HCT116 (cell line): ENCODE measurements around the gene TCFL5. TPM values are rescaled to one million over a fixed set of nuclear protein-coding genes. Genes with fewer than 3 reads are reported as not detected.

Experiments
- ATAC-seq: fragments of 200-7000 bp; cut with Tn5 transposase; 2 replicates; pipeline ENCODE4 v1.9.1; 2020; ENCODE audit warnings: mild to moderate bottlenecking, moderate library complexity
- BruUV-seq: library from RNA; stranded (reverse); fragments of 400-500 nt; replicated peaks from 2 replicates; lab custom pipeline; 2021; lab: Mats Ljungman, UMichigan
- CTCF ChIA-PET: fragments of 300-600 bp; sonication (Branson Sonifier 250); formaldehyde crosslinking; loops from one replicate; lab custom pipeline; 2021; ENCODE audit warnings: antibody characterized with exemption; lab: Charles Lee
- POLR2A ChIA-PET: fragments of 300-600, 350-600 bp; sonication (Branson Sonifier 250); formaldehyde crosslinking; loops from one replicate; lab custom pipeline; 2021; ENCODE audit warnings: antibody characterized with exemption; lab: Charles Lee
- RAD21 ChIA-PET, 2 experiments: fragments of 300-600 bp; sonication (Branson Sonifier 250); formaldehyde crosslinking; loops; one replicate each; lab custom pipeline; 2023; ENCODE audit warnings: low total read pairs in 2 of 2; ENCODE audit not compliant: uncharacterized antibody in 2 of 2, unreplicated experiment in 2 of 2, low non-redundant PET in 1 of 2; lab: Charles Lee
- DNase-seq: peaks from one replicate; pipeline ENCODE4 v3.0.0-alpha.2; 2010; ENCODE audit warnings: low read depth, low spot score
- H2AFZ ChIP-seq: fragments of 200-600 bp; shearing (Covaris generic), sonication (generic); 2 replicates; pipeline ENCODE4 v1.6.1; 2017; ENCODE audit warnings: low read depth, mixed run types, mixed read lengths, antibody characterized with exemption, low read length; ENCODE audit not compliant: poor library complexity, severe bottlenecking
- H3K27ac ChIP-seq: 2 replicates; pipeline ENCODE4 v1.5.1; 2012; ENCODE audit warnings: low read depth, low read length
- H3K27me3 ChIP-seq: fragments of 200-600 bp; sonication (generic); 2 replicates; pipeline ENCODE4 v1.6.1; 2016; ENCODE audit warnings: mixed run types, low read length, mixed read lengths; ENCODE audit not compliant: insufficient read depth
- H3K36me3 ChIP-seq, 2 experiments: fragments of 200-500 bp in 1 of 2; fragments of 200-600 bp in 1 of 2; sonication (Bioruptor generic) in 1 of 2; sonication (generic) in 1 of 2; 2 replicates each; pipeline versions ENCODE4 v1.5.1 to v1.6.1; 2014 to 2016; ENCODE audit warnings: low read length in 2 of 2, inconsistent platforms in 1 of 2, mixed read lengths in 1 of 2, mixed run types in 1 of 2; ENCODE audit not compliant: insufficient read depth in 2 of 2, control insufficient read depth in 1 of 2
- H3K4me1 ChIP-seq, 2 experiments: fragments of 200-600 bp in 1 of 2; sonication (generic) in 1 of 2; 2 replicates each; pipeline versions ENCODE4 v1.5.1 to v1.6.1; 2012 to 2017; ENCODE audit warnings: low read length in 2 of 2, inconsistent platforms in 1 of 2, mild to moderate bottlenecking in 1 of 2, mixed read lengths in 1 of 2, mixed run types in 1 of 2, moderate library complexity in 1 of 2; ENCODE audit not compliant: insufficient read depth in 2 of 2, control insufficient read depth in 1 of 2
- H3K4me2 ChIP-seq: fragments of 200-600 bp; sonication (generic); 2 replicates; pipeline ENCODE4 v1.6.1; 2017; ENCODE audit warnings: mixed run types, low read length, mixed read lengths
- H3K4me3 ChIP-seq, 2 experiments: fragments of 200-600 bp in 1 of 2; sonication (generic) in 1 of 2; replicated peaks in 1 of 2; 2 replicates each; pipeline ENCODE4 v1.5.1; 2011 to 2016; ENCODE audit warnings: low read length in 2 of 2, control low read depth in 1 of 2, low read depth in 1 of 2, mild to moderate bottlenecking in 1 of 2, mixed read lengths in 1 of 2, mixed run types in 1 of 2
- H3K79me2 ChIP-seq: fragments of 200-600 bp; sonication (generic); 2 replicates; pipeline ENCODE4 v1.6.1; 2017; ENCODE audit warnings: mild to moderate bottlenecking, mixed run types, low read length, moderate library complexity, mixed read lengths; ENCODE audit not compliant: insufficient read depth
- H3K9ac ChIP-seq: fragments of 200-600 bp; sonication (generic); 2 replicates; pipeline ENCODE4 v1.6.1; 2016; ENCODE audit warnings: low read length, mixed read lengths
- H3K9me2 ChIP-seq: fragments of 200-600 bp; sonication (generic), shearing (Covaris generic); 2 replicates; pipeline ENCODE4 v1.6.1; 2017; ENCODE audit warnings: mixed run types, mild to moderate bottlenecking, moderate library complexity; ENCODE audit not compliant: insufficient read depth
- H3K9me3 ChIP-seq, 2 experiments: fragments of 200-500 bp in 1 of 2; fragments of 200-600 bp in 1 of 2; sonication (Bioruptor generic) in 1 of 2; sonication (generic) in 1 of 2; 2 replicates each; pipeline ENCODE4 v1.6.1; 2014 to 2017; ENCODE audit warnings: low read length in 2 of 2, mixed read lengths in 2 of 2, inconsistent platforms in 1 of 2, low read depth in 1 of 2, mild to moderate bottlenecking in 1 of 2, mixed run types in 1 of 2, moderate library complexity in 1 of 2; ENCODE audit not compliant: control insufficient read depth in 1 of 2, insufficient read depth in 1 of 2
- H4K20me1 ChIP-seq: fragments of 200-600 bp; sonication (generic), shearing (Covaris generic); 2 replicates; pipeline ENCODE4 v1.6.1; 2017; ENCODE audit warnings: mixed run types, mild to moderate bottlenecking, moderate library complexity; ENCODE audit not compliant: insufficient read depth
- ATF3 ChIP-seq: IDR thresholded peaks from 2 replicates; pipeline ENCODE4 v1.6.1; 2012
- CTCF ChIP-seq, 3 experiments: fragments of 200-600 bp in 1 of 3; sonication (generic) in 1 of 3; IDR thresholded peaks in 2 of 3; conservative IDR thresholded peaks in 1 of 3; 2 replicates each; pipeline ENCODE4 v1.5.1; 2012 to 2017; ENCODE audit warnings: low read depth in 2 of 3, low read length in 2 of 3, antibody characterized with exemption in 1 of 3, borderline replicate concordance in 1 of 3, control low read depth in 1 of 3, mild to moderate bottlenecking in 1 of 3, mixed read lengths in 1 of 3, mixed run types in 1 of 3, moderate library complexity in 1 of 3; ENCODE audit not compliant: insufficient read depth in 1 of 3
- EZH2phosphoT487 ChIP-seq: fragments of 200-600 bp; IDR thresholded peaks from 2 replicates; pipeline ENCODE4 v1.6.1; 2018; ENCODE audit warnings: antibody characterized with exemption, borderline replicate concordance
- POLR2AphosphoS5 ChIP-seq: IDR thresholded peaks from 2 replicates; pipeline ENCODE4 v1.6.1; 2011; ENCODE audit warnings: mild to moderate bottlenecking, low read depth, low read length, moderate library complexity
- SIN3A ChIP-seq: IDR thresholded peaks from 2 replicates; pipeline ENCODE4 v1.6.1; 2012; ENCODE audit warnings: low read depth
- TCF7L2 ChIP-seq: IDR thresholded peaks from 2 replicates; pipeline ENCODE4 v1.7.0; 2011; ENCODE audit warnings: borderline replicate concordance, inconsistent platforms; ENCODE audit not compliant: insufficient read depth, insufficient read length; ENCODE audit errors: extremely low read depth
- ZNF274 ChIP-seq: fragments of 200-500 bp; sonication (Bioruptor generic); IDR thresholded peaks from 2 replicates; pipeline ENCODE4 v1.6.1; 2014; ENCODE audit warnings: mild to moderate bottlenecking, low read depth, low read length, inconsistent platforms
- intact Hi-C: fragments of 100-400 bp; cut with micrococcal nuclease; formaldehyde crosslinking; loops from 2 replicates; pipeline ENCODE4 v1.10.0; 2022
- total RNA-seq: library from RNA; stranded (reverse); gene quantifications from one replicate; pipeline ENCODE4 v1.2.1, GENCODE V29; 2021; ENCODE audit not compliant: unreplicated experiment

The TCFL5 gene
- total RNA-seq, 1 experiment from 2014 or later = 20.4 TPM

GRCh38 chr20:62902926-62903615 lies 41.4 kb upstream of the TCFL5 start:
- H3K4me1 ChIP-seq = peaks cover 5 to 19% of the 10 kb centered on the region in 2 experiments; a peak in 3 of 4 replicates
- TF ChIP-seq POLR2AphosphoS5 = 0 out of 2 replicates have a peak, but pooled peaks have one; percentile 7
- no peak for TF ChIP-seq SIN3A
- TF ChIP-seq ZNF274 = no peak
- TF ChIP-seq TCF7L2 = no peak
- intact Hi-C loops = no loop called here
- no peak overlapping the region for H3K4me2 ChIP-seq
- RAD21 ChIA-PET = no interaction called here
- H2AFZ ChIP-seq = no peak overlapping the region
- H3K79me2 ChIP-seq = peaks cover 31% of the 10 kb centered on the region
- H3K4me3 ChIP-seq = no peak overlapping the region
- no TSS peak for BruUV-seq
- H3K36me3 ChIP-seq = peaks cover 51 to 62% of the 10 kb centered on the region in 2 experiments
- no peak for ATAC-seq
- no peaks in the 10 kb centered on the region; the same call in 1 of the 2 replicates for H4K20me1 ChIP-seq
- H3K9me3 ChIP-seq = no peaks in the 10 kb centered on the region
- no peak for DNase-seq
- H3K9me2 ChIP-seq = no peaks in the 10 kb centered on the region
- POLR2A ChIA-PET = no interaction called here
- CTCF ChIA-PET = interaction anchor here (0.8 to 2.0 kb wide), 2 partner anchors 9 to 13 kb away, joined by 3 to 4 read pairs; no protein-coding TSS in a partner anchor
- no peak overlapping the region; the same call in 1 of the 2 replicates for H3K27ac ChIP-seq
- H3K9ac ChIP-seq = no peak overlapping the region
- H3K27me3 ChIP-seq = no peaks in the 10 kb centered on the region

GRCh38 chr20:62901891-62902290 lies 40.3 kb upstream of the TCFL5 start:
- Histone ChIP-seq H4K20me1 (no peaks in the 10 kb centered on the region; the same call in 1 of the 2 replicates), H3K9me2 (no peaks in the 10 kb centered on the region), H3K27ac (no peak overlapping the region), H3K79me2 (peaks cover 19% of the 10 kb centered on the region; the same call in 1 of the 2 replicates), H3K4me1 (peaks cover 5 to 19% of the 10 kb centered on the region in 2 experiments; a peak in 3 of 4 replicates), H3K9me3 (no peaks in the 10 kb centered on the region), H3K9ac (no peak overlapping the region), H3K4me3 (no peak overlapping the region), H2AFZ (no peak overlapping the region), H3K4me2 (no peak overlapping the region), H3K27me3 (no peaks in the 10 kb centered on the region), H3K36me3 (peaks cover 49 to 52% of the 10 kb centered on the region in 2 experiments)
- no peak for DNase-seq
- POLR2A ChIA-PET = no interaction called here
- intact Hi-C loops = no loop called here
- RAD21 ChIA-PET = no interaction called here
- no peak for ATAC-seq
- no peak for TF ChIP-seq EZH2phosphoT487
- TF ChIP-seq ATF3 = no peak
- no peak for TF ChIP-seq CTCF (IDR thresholded peaks at IDR 0.05 in 2 of 3, conservative IDR thresholded peaks at IDR 0.05 in 1 of 3; ENCODE audit: borderline replicate concordance in 1 of 3, insufficient read depth in 1 of 3, low read depth in 2 of 3, low read length in 2 of 3)
- CTCF ChIA-PET = interaction anchor here (1.0 to 2.0 kb wide), 5 partner anchors 14 to 107 kb away, joined by 3 to 5 read pairs (median 4); no protein-coding TSS in a partner anchor
- BruUV-seq = no TSS peak
